HL-60 (cell line): Measurements from ENCODE around the gene FASTKD3.

ENCODE experiments used
- GABPA ChIP-seq: IDR thresholded peaks from 2 replicates; pipeline ENCODE4 v1.6.1; 2012; ENCODE audit warnings: low read depth
- POLR2AphosphoS5 ChIP-seq: IDR thresholded peaks from 2 replicates; pipeline ENCODE4 v1.6.1; 2012; ENCODE audit warnings: low read depth
- SPI1 ChIP-seq: IDR thresholded peaks from 2 replicates; pipeline ENCODE4 v1.6.1; 2012; ENCODE audit warnings: low read depth, mild to moderate bottlenecking, borderline replicate concordance
- TF ChIP-seq, protein P1 (sequence below): IDR thresholded peaks from one replicate; pipeline ENCODE4 v1.5.1; 2011; ENCODE audit warnings: low read length, control low read depth, inconsistent platforms; ENCODE audit not compliant: insufficient read depth
- TF ChIP-seq, protein P2 (sequence below): IDR thresholded peaks from 2 replicates; pipeline ENCODE4 v1.6.1; 2012; ENCODE audit warnings: low read depth; ENCODE audit not compliant: insufficient replicate concordance

DNA sequence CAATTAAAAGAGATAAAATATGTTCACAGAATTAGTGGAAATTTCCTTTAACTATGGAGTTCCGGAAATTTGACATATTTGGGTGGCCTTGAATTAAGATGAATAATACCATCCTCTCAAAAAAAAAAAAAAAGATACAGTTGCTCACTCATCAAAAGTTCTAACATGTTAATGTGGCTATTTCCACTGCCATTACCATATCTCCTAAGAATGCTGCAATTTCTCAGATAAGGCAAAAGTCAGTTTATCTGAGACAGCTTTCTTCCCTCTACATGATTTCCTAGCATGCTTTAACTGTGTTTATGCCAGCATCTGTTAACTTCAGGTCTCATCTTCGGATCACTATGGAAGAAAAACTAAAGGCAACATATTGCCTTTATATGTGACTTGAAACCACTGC, 2.6 kb downstream of the FASTKD3 start:
- no peak for TF ChIP-seq GABPA
- TF ChIP-seq, protein P1, sequence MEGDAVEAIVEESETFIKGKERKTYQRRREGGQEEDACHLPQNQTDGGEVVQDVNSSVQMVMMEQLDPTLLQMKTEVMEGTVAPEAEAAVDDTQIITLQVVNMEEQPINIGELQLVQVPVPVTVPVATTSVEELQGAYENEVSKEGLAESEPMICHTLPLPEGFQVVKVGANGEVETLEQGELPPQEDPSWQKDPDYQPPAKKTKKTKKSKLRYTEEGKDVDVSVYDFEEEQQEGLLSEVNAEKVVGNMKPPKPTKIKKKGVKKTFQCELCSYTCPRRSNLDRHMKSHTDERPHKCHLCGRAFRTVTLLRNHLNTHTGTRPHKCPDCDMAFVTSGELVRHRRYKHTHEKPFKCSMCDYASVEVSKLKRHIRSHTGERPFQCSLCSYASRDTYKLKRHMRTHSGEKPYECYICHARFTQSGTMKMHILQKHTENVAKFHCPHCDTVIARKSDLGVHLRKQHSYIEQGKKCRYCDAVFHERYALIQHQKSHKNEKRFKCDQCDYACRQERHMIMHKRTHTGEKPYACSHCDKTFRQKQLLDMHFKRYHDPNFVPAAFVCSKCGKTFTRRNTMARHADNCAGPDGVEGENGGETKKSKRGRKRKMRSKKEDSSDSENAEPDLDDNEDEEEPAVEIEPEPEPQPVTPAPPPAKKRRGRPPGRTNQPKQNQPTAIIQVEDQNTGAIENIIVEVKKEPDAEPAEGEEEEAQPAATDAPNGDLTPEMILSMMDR = no peak
- no peak for TF ChIP-seq POLR2AphosphoS5
- TF ChIP-seq, protein P2, sequence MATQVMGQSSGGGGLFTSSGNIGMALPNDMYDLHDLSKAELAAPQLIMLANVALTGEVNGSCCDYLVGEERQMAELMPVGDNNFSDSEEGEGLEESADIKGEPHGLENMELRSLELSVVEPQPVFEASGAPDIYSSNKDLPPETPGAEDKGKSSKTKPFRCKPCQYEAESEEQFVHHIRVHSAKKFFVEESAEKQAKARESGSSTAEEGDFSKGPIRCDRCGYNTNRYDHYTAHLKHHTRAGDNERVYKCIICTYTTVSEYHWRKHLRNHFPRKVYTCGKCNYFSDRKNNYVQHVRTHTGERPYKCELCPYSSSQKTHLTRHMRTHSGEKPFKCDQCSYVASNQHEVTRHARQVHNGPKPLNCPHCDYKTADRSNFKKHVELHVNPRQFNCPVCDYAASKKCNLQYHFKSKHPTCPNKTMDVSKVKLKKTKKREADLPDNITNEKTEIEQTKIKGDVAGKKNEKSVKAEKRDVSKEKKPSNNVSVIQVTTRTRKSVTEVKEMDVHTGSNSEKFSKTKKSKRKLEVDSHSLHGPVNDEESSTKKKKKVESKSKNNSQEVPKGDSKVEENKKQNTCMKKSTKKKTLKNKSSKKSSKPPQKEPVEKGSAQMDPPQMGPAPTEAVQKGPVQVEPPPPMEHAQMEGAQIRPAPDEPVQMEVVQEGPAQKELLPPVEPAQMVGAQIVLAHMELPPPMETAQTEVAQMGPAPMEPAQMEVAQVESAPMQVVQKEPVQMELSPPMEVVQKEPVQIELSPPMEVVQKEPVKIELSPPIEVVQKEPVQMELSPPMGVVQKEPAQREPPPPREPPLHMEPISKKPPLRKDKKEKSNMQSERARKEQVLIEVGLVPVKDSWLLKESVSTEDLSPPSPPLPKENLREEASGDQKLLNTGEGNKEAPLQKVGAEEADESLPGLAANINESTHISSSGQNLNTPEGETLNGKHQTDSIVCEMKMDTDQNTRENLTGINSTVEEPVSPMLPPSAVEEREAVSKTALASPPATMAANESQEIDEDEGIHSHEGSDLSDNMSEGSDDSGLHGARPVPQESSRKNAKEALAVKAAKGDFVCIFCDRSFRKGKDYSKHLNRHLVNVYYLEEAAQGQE = no peak
- TF ChIP-seq SPI1 = no peak
